IMR-90 (cell line): ENCODE data around the gene SLC22A16. TPM values are rescaled to one million over a fixed set of nuclear protein-coding genes. Genes with fewer than 3 reads are reported as not detected.

Source experiments
- ATAC-seq: fragments of 200-7000 bp; cut with Tn5 transposase; 2 replicates; pipeline ENCODE4 v1.9.1; 2020; ENCODE audit warnings: low read depth, mild to moderate bottlenecking, moderate library complexity
- BruUV-seq: library from RNA; stranded (reverse); fragments of 400-500 nt; replicated peaks from 2 replicates; lab custom pipeline; 2021; lab: Mats Ljungman, UMichigan
- CTCF ChIA-PET: fragments of 300-600 bp; formaldehyde crosslinking; extraction: SDS; loops from one replicate; lab custom pipeline; 2021; ENCODE audit warnings: antibody characterized with exemption; lab: Yijun Ruan, JAX
- POLR2A ChIA-PET: fragments of 300-600 bp; sonication (Branson Sonifier 250); formaldehyde crosslinking; loops from one replicate; lab custom pipeline; 2022; ENCODE audit warnings: antibody characterized with exemption; ENCODE audit not compliant: unreplicated experiment; lab: Charles Lee
- DNase-seq: peaks from one replicate; pipeline ENCODE4 v3.0.0; 2013
- H2AFZ ChIP-seq: replicated peaks from 2 replicates; pipeline ENCODE3; 2013; ENCODE audit warnings: low read length, mild to moderate bottlenecking; ENCODE audit not compliant: poor library complexity
- H2AK5ac ChIP-seq: 2 replicates; pipeline ENCODE4 v1.6.1; 2013; ENCODE audit warnings: low read depth, low read length, inconsistent platforms
- H2AK9ac ChIP-seq: replicated peaks from 2 replicates; pipeline ENCODE3; 2013; ENCODE audit warnings: mild to moderate bottlenecking, low read depth, low read length, moderate library complexity; ENCODE audit not compliant: poor library complexity
- H2BK120ac ChIP-seq: 2 replicates; pipeline ENCODE4 v1.6.1; 2013; ENCODE audit warnings: low read depth, low read length, inconsistent platforms
- H2BK15ac ChIP-seq: 3 replicates; pipeline ENCODE4 v1.6.1; 2013; ENCODE audit warnings: low read depth, low read length, inconsistent platforms
- H2BK20ac ChIP-seq: 2 replicates; pipeline ENCODE4 v1.6.1; 2013; ENCODE audit warnings: low read depth, mild to moderate bottlenecking, inconsistent platforms, low read length, moderate library complexity
- H2BK5ac ChIP-seq: 2 replicates; pipeline ENCODE4 v1.6.1; 2013; ENCODE audit warnings: mild to moderate bottlenecking, low read depth, low read length, inconsistent platforms; ENCODE audit not compliant: poor library complexity, severe bottlenecking
- H3K14ac ChIP-seq: replicated peaks from 2 replicates; pipeline ENCODE4 v1.6.1; 2013; ENCODE audit warnings: low read depth, low read length, inconsistent platforms
- H3K18ac ChIP-seq: 2 replicates; pipeline ENCODE4 v1.6.1; 2013; ENCODE audit warnings: low read depth, low read length, control low read depth
- H3K23ac ChIP-seq: 2 replicates; pipeline ENCODE4 v1.6.1; 2013; ENCODE audit warnings: low read depth, low read length, inconsistent platforms
- H3K27ac ChIP-seq: 2 replicates; pipeline ENCODE4 v1.5.1; 2013; ENCODE audit warnings: mild to moderate bottlenecking, control low read depth, low read length; ENCODE audit not compliant: insufficient read depth
- H3K27me3 ChIP-seq: 2 replicates; pipeline ENCODE4 v1.6.1; 2013; ENCODE audit warnings: low read length; ENCODE audit not compliant: control insufficient read depth, insufficient read depth
- H3K36me3 ChIP-seq: 2 replicates; pipeline ENCODE4 v1.6.1; 2013; ENCODE audit warnings: low read length, mixed read lengths; ENCODE audit not compliant: control insufficient read depth, insufficient read depth
- H3K4ac ChIP-seq: 2 replicates; pipeline ENCODE4 v1.6.1; 2013; ENCODE audit warnings: low read depth, low read length, inconsistent platforms
- H3K4me1 ChIP-seq: 2 replicates; pipeline ENCODE4 v1.6.1; 2013; ENCODE audit warnings: low read length, mixed read lengths; ENCODE audit not compliant: control insufficient read depth, insufficient read depth
- H3K4me2 ChIP-seq: 2 replicates; pipeline ENCODE4 v1.6.1; 2013; ENCODE audit warnings: low read depth, mild to moderate bottlenecking, control low read depth, low read length, moderate library complexity
- H3K4me3 ChIP-seq: 2 replicates; pipeline ENCODE4 v1.5.1; 2013; ENCODE audit warnings: low read depth, mild to moderate bottlenecking, control low read depth, low read length, moderate library complexity; ENCODE audit not compliant: insufficient read depth
- H3K56ac ChIP-seq: 2 replicates; pipeline ENCODE4 v1.6.1; 2013; ENCODE audit warnings: low read length, inconsistent platforms; ENCODE audit not compliant: insufficient read depth; ENCODE audit errors: extremely low read depth
- H3K79me1 ChIP-seq, 2 experiments: 2 replicates each; pipeline ENCODE4 v1.6.1; 2013; ENCODE audit warnings: low read length in 2 of 2, inconsistent platforms in 1 of 2, low read depth in 1 of 2
- H3K9ac ChIP-seq: 2 replicates; pipeline ENCODE4 v1.6.1; 2013; ENCODE audit warnings: low read depth, low read length, control low read depth
- H3K9me1 ChIP-seq: 2 replicates; pipeline ENCODE4 v1.6.1; 2013; ENCODE audit warnings: low read length, inconsistent platforms; ENCODE audit not compliant: insufficient read depth
- H3K9me3 ChIP-seq: 2 replicates; pipeline ENCODE4 v1.6.1; 2013; ENCODE audit warnings: low read length; ENCODE audit not compliant: control insufficient read depth, insufficient read depth
- H4K20me1 ChIP-seq: 2 replicates; pipeline ENCODE4 v1.6.1; 2013; ENCODE audit warnings: low read length, inconsistent platforms; ENCODE audit not compliant: insufficient read depth
- H4K5ac ChIP-seq: 2 replicates; pipeline ENCODE4 v1.6.1; 2013; ENCODE audit warnings: mild to moderate bottlenecking, low read depth, low read length, control low read depth
- H4K8ac ChIP-seq, 2 experiments: 2 replicates each; pipeline ENCODE4 v1.6.1; 2013; ENCODE audit warnings: low read depth in 2 of 2, low read length in 2 of 2, control low read depth in 1 of 2, inconsistent platforms in 1 of 2
- H4K91ac ChIP-seq: 2 replicates; pipeline ENCODE4 v1.6.1; 2013; ENCODE audit warnings: low read depth, low read length, inconsistent platforms; ENCODE audit not compliant: insufficient read depth
- RCOR1 ChIP-seq: IDR thresholded peaks from 2 replicates; pipeline ENCODE4 v1.6.1; 2012; ENCODE audit warnings: mild to moderate bottlenecking, low read length, improper control_type of control experiment; ENCODE audit not compliant: insufficient replicate concordance
- WGBS, 2 experiments: methylation state at CpG; one replicate each; pipeline versions ENCODE4 v1.1.5 to v1.1.7; 2013; ENCODE audit warnings: missing lambda C conversion rate in 2 of 2; ENCODE audit not compliant: insufficient read length in 1 of 2; ENCODE audit errors: extremely low coverage in 2 of 2; 5-methylcytosine and 5-hydroxymethylcytosine counted together
- dilution Hi-C: fragments of 300-500 bp; cut with HindIII; formaldehyde crosslinking; loops from one replicate; pipeline ENCODE4 v1.14.3; 2018; ENCODE audit warnings: low sequenced_read_pairs; ENCODE audit not compliant: unreplicated experiment
- in situ Hi-C: fragments of 300-500 bp; cut with MboI; formaldehyde crosslinking; loops from 3 replicates; pipeline ENCODE4 v1.14.3; 2019; ENCODE audit warnings: low sequenced_read_pairs, inconsistent platforms, mixed read lengths
- intact Hi-C: fragments of 100-400 bp; cut with micrococcal nuclease; formaldehyde crosslinking; loops from 2 replicates; pipeline ENCODE4 v1.10.0; 2022
- polyA plus RNA-seq, 3 experiments: library from polyadenylated mRNA; depleted of rRNA; stranded (reverse); fragments of >200 nt; gene quantifications; 2 replicates each; pipeline ENCODE4 v1.2.3, GENCODE V29; 2012; ENCODE audit warnings: low replicate concordance in 1 of 3
- total RNA-seq: library from RNA; depleted of rRNA; stranded (reverse); fragments of >200 nt; gene quantifications from 2 replicates; pipeline ENCODE4 v1.2.3, GENCODE V29; 2012

The SLC22A16 gene
- total and polyA plus RNA-seq, 2 of the 4 experiments (the other 2 are of a cell fraction): not detected

- Histone ChIP-seq H2BK120ac (no peak overlapping the region), H3K27me3 (no peaks in the 10 kb centered on the region), H4K5ac (no peak overlapping the region), H3K14ac (no peak overlapping the region), H3K9ac (no peak overlapping the region), H2AFZ (no peak overlapping the region), H3K56ac (no peak overlapping the region), H3K36me3 (no peaks in the 10 kb centered on the region), H3K4ac (no peak overlapping the region), H2AK9ac (no peak overlapping the region), H4K8ac (no peak overlapping the region), H3K4me1 (no peaks in the 10 kb centered on the region), H3K9me3 (no peaks in the 10 kb centered on the region), H4K91ac (no peak overlapping the region), H2BK15ac (no peak overlapping the region), H2BK5ac (no peak overlapping the region), H3K79me1 (no peaks in the 10 kb centered on the region), H3K18ac (no peak overlapping the region), H3K27ac (no peak overlapping the region), H3K4me2 (no peak overlapping the region), H3K23ac (no peak overlapping the region), H2BK20ac (no peak overlapping the region), H3K4me3 (no peak overlapping the region), H3K9me1 (no peaks in the 10 kb centered on the region), H4K20me1 (no peaks in the 10 kb centered on the region), H2AK5ac (no peak overlapping the region)
- in situ Hi-C loops: no loop called here
- intact Hi-C loops: no loop called here
- no peak for DNase-seq
- ChIA-PET CTCF (interaction anchor here (0.6 to 1.2 kb wide), 2 partner anchors 165 to 724 kb away, joined by 3 to 5 read pairs; no protein-coding TSS in a partner anchor), POLR2A (no interaction called here)
- WGBS, 2 experiments: no CpG with 5 or more reads among the region's 9 CpGs
- no peak for ATAC-seq
- dilution Hi-C loops: no loop called here
- no peak for TF ChIP-seq RCOR1
- BruUV-seq: no TSS peak
These were observed 41.3 kb upstream of the SLC22A16 start for GRCh38 chr6:110517601-110518281.
